OCI-LY3 (cell line): ENCODE results near the gene INPP5A.
"Not testable (repeated sequence)": the region's sequence is repeated elsewhere in the genome, so short reads cannot be mapped to it uniquely, and the experiment has no call there.

Experiments used
- H2AFZ ChIP-seq: fragments of 200-600, 300-600 bp; shearing (Covaris generic); 2 replicates; pipeline ENCODE4 v1.6.0; 2014; ENCODE audit warnings: antibody characterized with exemption, low read depth, low read length
- H3K27ac ChIP-seq: fragments of 200-600, 300-600 bp; sonication (generic); 2 replicates; pipeline ENCODE4 v1.5.1; 2014; ENCODE audit warnings: mild to moderate bottlenecking, low read length, moderate library complexity, mixed read lengths
- H3K27me3 ChIP-seq: fragments of 200-600, 300-600 bp; sonication (generic); 2 replicates; pipeline ENCODE4 v1.6.1; 2014; ENCODE audit warnings: low read depth, low read length, mixed read lengths
- H3K36me3 ChIP-seq: fragments of 200-600, 300-600 bp; sonication (generic); replicated peaks from 2 replicates; pipeline ENCODE3; 2014; ENCODE audit warnings: low read depth, low read length, mixed read lengths
- H3K4me1 ChIP-seq: fragments of 300-600, 200-600 bp; sonication (generic); 2 replicates; pipeline ENCODE4 v1.6.1; 2014; ENCODE audit warnings: low read length, mixed read lengths
- H3K4me2 ChIP-seq: fragments of 200-600, 300-600 bp; sonication (generic); 2 replicates; pipeline ENCODE4 v1.6.1; 2014; ENCODE audit warnings: low read length, mixed read lengths
- H3K4me3 ChIP-seq: fragments of 300-600, 200-600 bp; sonication (generic); 2 replicates; pipeline ENCODE4 v1.5.1; 2014; ENCODE audit warnings: antibody characterized with exemption, mild to moderate bottlenecking, low read length, moderate library complexity
- H3K79me2 ChIP-seq: fragments of 300-600, 200-600 bp; shearing (Covaris generic); 2 replicates; pipeline ENCODE4 v1.6.1; 2014; ENCODE audit warnings: mild to moderate bottlenecking, low read length, mixed read lengths
- H3K9ac ChIP-seq: fragments of 300-600, 200-600 bp; shearing (Covaris generic); 2 replicates; pipeline ENCODE4 v1.6.0; 2014; ENCODE audit warnings: mild to moderate bottlenecking, low read length, moderate library complexity
- H3K9me3 ChIP-seq: fragments of 200-600, 300-600 bp; shearing (Covaris generic); 2 replicates; pipeline ENCODE4 v1.6.1; 2014; ENCODE audit warnings: low read length, mixed read lengths; ENCODE audit not compliant: insufficient read depth
- H4K20me1 ChIP-seq: fragments of 200-600, 300-600 bp; sonication (generic); 2 replicates; pipeline ENCODE4 v1.6.1; 2016; ENCODE audit warnings: low read length, mixed read lengths; ENCODE audit not compliant: insufficient read depth
- CTCF ChIP-seq: fragments of 200-600, 300-600 bp; sonication (generic); IDR thresholded peaks from 2 replicates; pipeline ENCODE4 v1.5.1; 2014; ENCODE audit warnings: antibody characterized with exemption, low read length, low read depth
- EZH2phosphoT487 ChIP-seq: fragments of 200-600 bp; shearing (Covaris generic); IDR thresholded peaks from 2 replicates; pipeline ENCODE4 v1.6.1; 2018; ENCODE audit warnings: antibody characterized with exemption, mixed run types, low read depth

The INPP5A gene

GRCh38 chr10:132820056-132820455 lies 282.5 kb downstream of the INPP5A start:
- Histone ChIP-seq H3K79me2 (no peaks in the 10 kb centered on the region), H3K4me1 (no peaks in the 10 kb centered on the region), H3K27ac (no peak overlapping the region), H3K9me3 (no peaks in the 10 kb centered on the region), H3K27me3 (no peaks in the 10 kb centered on the region), H3K4me3 (no peak overlapping the region), H3K9ac (no peak overlapping the region), H3K4me2 (no peak overlapping the region), H3K36me3 (no peaks in the 10 kb centered on the region), H2AFZ (no peak overlapping the region), H4K20me1 (no peaks in the 10 kb centered on the region)
- no peak for TF ChIP-seq CTCF
- no peak for TF ChIP-seq EZH2phosphoT487

- H4K20me1 ChIP-seq, H3K36me3 ChIP-seq, H3K27me3 ChIP-seq, H3K9me3 ChIP-seq, H3K79me2 ChIP-seq, H3K27ac ChIP-seq, H3K4me3 ChIP-seq, H3K4me2 ChIP-seq, H3K9ac ChIP-seq, H2AFZ ChIP-seq, H3K4me1 ChIP-seq: not testable (repeated sequence)
Measured at GRCh38 chr10:132825783-132826523, 288.4 kb downstream of the INPP5A start.

DNA sequence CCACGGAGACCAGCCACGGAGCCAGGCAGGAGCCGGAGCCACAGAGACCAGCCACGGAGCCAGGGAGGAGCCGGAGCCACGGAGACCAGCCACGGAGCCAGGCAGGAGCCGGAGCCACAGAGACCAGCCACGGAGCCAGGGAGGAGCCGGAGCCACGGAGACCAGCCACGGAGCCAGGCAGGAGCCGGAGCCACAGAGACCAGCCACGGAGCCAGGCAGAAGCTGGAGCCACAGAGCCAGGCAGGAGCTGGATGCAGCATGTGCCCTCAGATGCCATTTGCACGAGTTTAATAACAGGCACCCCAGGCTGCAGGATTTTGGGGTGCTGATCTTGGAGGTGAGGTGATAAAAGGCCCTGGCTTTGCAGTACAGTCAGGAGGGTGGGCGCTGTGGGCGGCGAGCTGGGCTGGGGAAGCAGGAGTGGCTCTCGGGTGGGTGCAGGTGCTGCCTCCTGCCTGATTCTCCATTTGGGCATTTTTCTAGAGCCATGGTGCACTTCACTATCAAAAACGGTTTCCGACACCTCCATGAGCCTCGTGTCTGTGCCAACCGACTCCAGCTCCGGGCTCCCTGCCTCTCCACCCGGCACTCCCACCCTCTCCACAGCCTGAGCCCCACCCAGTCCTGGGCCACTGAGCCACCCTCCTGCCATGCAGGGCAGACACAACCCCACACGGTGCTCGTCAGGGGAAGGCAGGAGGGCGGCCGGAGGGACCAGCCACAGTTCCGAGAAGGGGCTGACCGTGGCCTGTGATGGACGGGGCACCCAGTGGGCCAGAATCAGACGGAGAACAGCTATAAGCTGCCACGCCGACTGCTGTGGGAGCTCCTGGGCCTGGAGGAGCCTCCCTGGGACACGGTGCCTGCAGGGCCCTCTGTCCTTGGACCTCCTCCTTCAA lies 289.2 kb downstream of the INPP5A start:
- no peak overlapping the region for H2AFZ ChIP-seq
- no peak overlapping the region for H3K4me3 ChIP-seq
- no peak overlapping the region for H3K27ac ChIP-seq
- no peaks in the 10 kb centered on the region for H3K9me3 ChIP-seq
- H3K4me1 ChIP-seq: no peaks in the 10 kb centered on the region
- H3K27me3 ChIP-seq: no peaks in the 10 kb centered on the region
- no peaks in the 10 kb centered on the region for H3K36me3 ChIP-seq
- H3K4me2 ChIP-seq: no peak overlapping the region
- no peaks in the 10 kb centered on the region for H3K79me2 ChIP-seq
- no peak overlapping the region for H3K9ac ChIP-seq
- no peaks in the 10 kb centered on the region for H4K20me1 ChIP-seq
- TF ChIP-seq EZH2phosphoT487 (no peak), CTCF (no peak)

DNA sequence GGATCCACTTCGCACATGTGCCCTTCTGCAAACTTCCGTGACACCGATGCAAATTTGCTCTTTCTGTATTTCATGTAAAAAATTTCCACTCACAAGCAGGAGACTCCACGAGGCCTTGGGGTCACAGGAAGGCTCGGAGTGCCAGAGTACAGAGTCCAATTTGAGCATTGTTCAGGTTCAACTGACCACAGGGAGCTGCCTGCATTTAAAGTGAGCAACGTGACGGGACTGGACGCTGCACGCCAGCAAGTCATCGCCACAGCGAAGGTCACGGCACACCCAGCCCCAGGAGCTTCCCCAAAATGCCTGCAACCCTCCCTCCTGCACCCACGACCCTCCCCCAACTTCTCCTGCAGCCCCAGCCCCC lies 289.8 kb downstream of the INPP5A start:
- Histone ChIP-seq H3K36me3 (no peaks in the 10 kb centered on the region), H3K79me2 (no peaks in the 10 kb centered on the region), H2AFZ (no peak overlapping the region), H3K4me2 (no peak overlapping the region), H3K27ac (no peak overlapping the region), H4K20me1 (no peaks in the 10 kb centered on the region), H3K4me3 (no peak overlapping the region), H3K9me3 (no peaks in the 10 kb centered on the region), H3K9ac (no peak overlapping the region), H3K4me1 (no peaks in the 10 kb centered on the region), H3K27me3 (no peaks in the 10 kb centered on the region)
- TF ChIP-seq CTCF: no peak
- no peak for TF ChIP-seq EZH2phosphoT487
